Activated CD8-positive, alpha-beta memory T cell treated with anti-CD3 and anti-CD28 coated beads for 24 hours (primary cell): ENCODE data around the gene UMAD1.
"Not testable (repeated sequence)": the region's sequence is repeated elsewhere in the genome, so short reads cannot be mapped to it uniquely, and the experiment has no call there.

Experiments
- DNase-seq: peaks from one replicate; pipeline ENCODE4 v3.0.0-alpha.2; 2020

Gene UMAD1

GRCh38 chr7:7653593-7654187, 13.1 kb downstream of the UMAD1 start:
- no peak for DNase-seq

GRCh38 chr7:7654964-7655715, 14.6 kb downstream of the UMAD1 start:
- no peak for DNase-seq

- not testable (repeated sequence) for DNase-seq
These were observed 15.9 kb downstream of the UMAD1 start for GRCh38 chr7:7656459-7656858.

- no peak for DNase-seq
These were observed 22.0 kb downstream of the UMAD1 start for GRCh38 chr7:7662527-7662926.

GRCh38 chr7:7664291-7664690, 23.7 kb downstream of the UMAD1 start:
- DNase-seq, result no peak

GRCh38 chr7:7665031-7665430, 24.5 kb downstream of the UMAD1 start:
- no peak for DNase-seq

- DNase-seq, result no peak
These were observed 26.6 kb downstream of the UMAD1 start for GRCh38 chr7:7667187-7667586.

- DNase-seq, result no peak
These were observed 28.2 kb downstream of the UMAD1 start for GRCh38 chr7:7668706-7669105.

- no peak for DNase-seq
These were observed 29.9 kb downstream of the UMAD1 start for GRCh38 chr7:7670490-7670889.

GRCh38 chr7:7671361-7671760, 30.8 kb downstream of the UMAD1 start:
- DNase-seq, result no peak

GRCh38 chr7:7672545-7673239, 32.1 kb downstream of the UMAD1 start:
- DNase-seq, result no peak

GRCh38 chr7:7673240-7673550, 32.6 kb downstream of the UMAD1 start:
- DNase-seq, result no peak

- no peak for DNase-seq
These were observed 35.1 kb downstream of the UMAD1 start for GRCh38 chr7:7675686-7676085.

GRCh38 chr7:7679640-7680039, 39.1 kb downstream of the UMAD1 start:
- DNase-seq, result not testable (repeated sequence)

GRCh38 chr7:7681191-7681935, 40.8 kb downstream of the UMAD1 start:
- no peak for DNase-seq

- DNase-seq, result no peak
These were observed 41.4 kb downstream of the UMAD1 start for GRCh38 chr7:7681936-7682329.

- DNase-seq, result no peak
These were observed 42.3 kb downstream of the UMAD1 start for GRCh38 chr7:7682861-7683260.

- no peak for DNase-seq
These were observed 46.4 kb downstream of the UMAD1 start for GRCh38 chr7:7686811-7687508.

GRCh38 chr7:7687800-7688199, 47.2 kb downstream of the UMAD1 start:
- DNase-seq, result no peak

GRCh38 chr7:7688310-7688709, 47.8 kb downstream of the UMAD1 start:
- no peak for DNase-seq

- no peak for DNase-seq
These were observed 48.4 kb downstream of the UMAD1 start for GRCh38 chr7:7688956-7689355.

- no peak for DNase-seq
These were observed 53.3 kb downstream of the UMAD1 start for GRCh38 chr7:7693881-7694280.

- no peak for DNase-seq
These were observed 54.0 kb downstream of the UMAD1 start for GRCh38 chr7:7694542-7694941.
